ENCODE measurements around the gene DTX3L. TPM values are rescaled to one million over a fixed set of nuclear protein-coding genes. Genes with fewer than 3 reads are reported as not detected.

The DTX3L gene
- total RNA-seq, 2 donors from 2014 or later, result 31.3 to 34.0 TPM

DNA sequence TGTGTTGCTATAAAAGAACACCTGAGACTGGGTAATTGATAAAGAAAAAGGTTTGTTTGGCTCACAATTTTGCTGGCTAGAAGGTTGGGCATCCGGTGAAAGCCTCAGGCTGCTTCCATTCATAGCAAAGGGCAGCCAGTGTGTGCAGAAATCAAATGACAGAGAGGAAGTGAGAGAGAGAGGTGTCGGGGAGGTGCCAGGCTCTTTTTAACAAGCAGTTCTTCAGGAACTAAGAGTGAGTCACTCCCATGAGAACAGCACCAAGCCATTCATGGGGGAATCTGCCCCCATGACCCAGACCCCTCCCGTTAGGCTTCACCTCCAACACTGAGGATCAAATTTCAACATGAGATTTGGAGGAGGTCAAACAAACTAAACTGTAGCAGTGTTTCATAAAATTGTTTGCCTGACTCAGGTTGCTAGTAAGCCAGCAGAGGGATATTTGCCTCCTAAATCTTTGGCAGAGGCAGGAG lies 8.8 kb downstream of the DTX3L start:
- no peaks in the 10 kb centered on the region for H3K9me3 ChIP-seq (ENCODE audit: control insufficient read depth, low read length, poor library complexity, severe bottlenecking)
- DNase-seq (no peak), ATAC-seq (peak; percentile 41)
- Mint-ChIP-seq H3K27ac (peak overlapping the region; percentile 89), H3K36me3 (ENCODE audit: low read depth) (peaks cover 4% of the 10 kb centered on the region), H3K4me3 (peak overlapping the region; percentile 41), H3K27me3 (no peaks in the 10 kb centered on the region), H3K4me1 (peaks cover 44% of the 10 kb centered on the region)

DNA sequence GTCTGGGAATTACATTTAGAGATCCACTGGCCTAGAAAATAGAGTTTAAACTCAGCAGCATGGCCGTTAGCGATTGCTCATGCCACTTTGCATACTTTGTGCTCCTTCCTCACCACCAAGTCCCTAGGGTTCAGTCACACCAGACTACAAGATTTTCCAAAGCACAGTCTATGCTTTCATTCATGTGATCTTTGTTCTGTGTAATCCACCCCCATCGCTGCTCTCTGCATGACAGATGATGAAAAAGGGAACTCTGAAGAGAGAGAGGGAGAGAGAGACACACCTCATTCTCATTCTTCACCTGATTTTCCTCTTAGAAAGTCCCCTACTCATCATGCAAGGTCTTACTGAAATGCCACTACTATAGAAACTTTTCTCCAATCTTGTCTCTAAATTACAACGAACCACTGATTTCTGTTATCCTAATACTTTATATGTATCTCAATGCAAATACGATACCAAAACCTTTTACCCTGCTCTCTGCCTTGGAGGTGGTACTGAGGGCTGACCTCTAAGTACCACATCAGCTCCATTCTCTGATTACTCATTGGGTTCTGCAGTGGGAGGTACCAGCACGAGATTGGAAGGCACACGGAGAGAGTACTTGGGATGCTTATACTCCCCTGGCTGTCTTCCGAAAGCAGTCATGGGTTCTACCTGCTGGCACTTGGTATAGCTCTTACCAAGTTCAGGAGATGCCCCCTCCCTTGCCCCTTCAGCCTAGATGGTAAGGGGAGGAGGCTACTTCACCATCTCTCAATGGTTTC lies 12.2 kb downstream of the DTX3L start:
- Mint-ChIP-seq H3K4me3 (peak overlapping the region; percentile 53), H3K27ac (peak overlapping the region; percentile 95), H3K4me1 (peaks cover 30% of the 10 kb centered on the region), H3K27me3 (no peaks in the 10 kb centered on the region), H3K36me3 (ENCODE audit: low read depth) (no peaks in the 10 kb centered on the region)
- H3K9me3 ChIP-seq (ENCODE audit: control insufficient read depth, low read length, poor library complexity, severe bottlenecking), result no peaks in the 10 kb centered on the region
- DNase-seq (no peak), ATAC-seq (peak; percentile 71)

DNA sequence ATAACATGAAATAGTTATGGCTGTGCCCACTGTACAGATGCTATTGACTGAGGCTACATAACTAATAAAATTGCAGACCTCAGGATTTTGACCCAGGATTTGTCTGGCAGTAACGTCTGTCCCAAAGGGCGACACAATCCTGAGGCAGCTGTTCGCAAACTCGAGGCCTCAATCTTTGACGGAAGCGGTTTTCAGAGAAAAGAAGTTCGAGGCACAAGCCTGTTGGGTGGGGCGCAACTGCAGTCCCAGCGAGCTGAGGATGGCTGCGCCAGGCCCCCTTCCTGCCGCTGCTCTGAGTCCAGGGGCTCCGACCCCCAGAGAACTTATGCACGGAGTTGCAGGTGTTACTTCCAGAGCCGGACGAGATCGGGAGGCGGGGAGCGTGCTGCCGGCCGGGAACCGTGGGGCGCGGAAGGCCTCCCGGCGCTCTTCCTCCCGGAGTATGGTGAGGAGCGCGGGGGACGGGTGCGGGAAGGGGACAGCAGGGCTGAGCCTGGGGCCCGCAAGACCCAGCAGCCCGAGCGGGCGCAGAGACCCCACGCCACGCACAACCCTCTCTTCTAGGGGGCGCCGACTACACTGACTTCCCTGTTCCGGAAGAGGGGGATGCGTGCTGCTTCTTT lies 13.4 kb downstream of the DTX3L start, which contains the start of gene PARP15:
Gene PARP15 (plus strand): TSS at position 242 of the 623 bp plus-strand sequence. CDS start 18 bp downstream, at position 260.
- Mint-ChIP-seq H3K4me3 (peak within 1 kb of the TSS; percentile 98), H3K4me1 (peaks cover 30% of the 10 kb centered on the region), H3K36me3 (ENCODE audit: low read depth) (no peaks in the 10 kb centered on the region), H3K27ac (peak within 1 kb of the TSS; percentile 95), H3K27me3 (no peaks in the 10 kb centered on the region)
- no peaks in the 10 kb centered on the region for H3K9me3 ChIP-seq (ENCODE audit: control insufficient read depth, low read length, poor library complexity, severe bottlenecking)
- DNase-seq (peak in 2 of 3 donors; percentile 19 to 24), ATAC-seq (peak; percentile 71)

DNA sequence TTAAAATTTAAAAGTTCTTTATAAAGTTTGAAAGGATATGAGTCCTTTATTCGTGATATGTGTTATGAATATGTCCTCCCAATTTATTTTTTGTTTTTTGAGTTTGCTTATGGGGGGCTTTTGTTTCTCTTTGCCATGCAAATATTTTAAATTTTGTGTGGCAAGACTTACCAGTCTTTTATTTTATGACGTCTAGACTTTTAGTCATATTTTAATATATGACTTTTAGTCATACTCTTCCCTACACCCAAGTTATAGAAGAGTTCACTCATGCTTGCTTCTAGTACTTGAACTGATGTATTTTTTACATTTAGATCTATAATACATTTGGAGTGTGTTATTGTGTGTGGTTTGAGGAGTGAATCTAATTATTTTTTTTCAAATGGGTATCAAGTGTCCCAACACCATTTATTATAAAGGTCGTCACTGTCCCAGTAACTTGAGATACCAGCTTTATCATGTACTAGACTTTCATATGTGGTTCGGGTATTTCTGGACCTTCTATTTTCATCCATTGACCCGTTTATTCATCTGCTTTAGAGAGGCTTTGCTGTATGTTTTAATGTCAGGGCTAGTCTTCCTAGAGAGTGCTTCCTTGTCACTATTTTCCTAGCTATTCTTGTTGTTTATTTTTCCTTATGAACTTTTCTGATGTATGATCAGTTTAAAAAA lies 14.1 kb downstream of the DTX3L start:
- no peak for DNase-seq
- no peak for ATAC-seq
- no peaks in the 10 kb centered on the region for H3K9me3 ChIP-seq (ENCODE audit: control insufficient read depth, low read length, poor library complexity, severe bottlenecking)
- H3K27me3 Mint-ChIP-seq, result no peaks in the 10 kb centered on the region
- H3K36me3 Mint-ChIP-seq (ENCODE audit: low read depth), result no peaks in the 10 kb centered on the region
- H3K4me3 Mint-ChIP-seq, result peak overlapping the region; percentile 98
- H3K4me1 Mint-ChIP-seq, result peaks cover 26% of the 10 kb centered on the region
- H3K27ac Mint-ChIP-seq, result peak overlapping the region; percentile 95

DNA sequence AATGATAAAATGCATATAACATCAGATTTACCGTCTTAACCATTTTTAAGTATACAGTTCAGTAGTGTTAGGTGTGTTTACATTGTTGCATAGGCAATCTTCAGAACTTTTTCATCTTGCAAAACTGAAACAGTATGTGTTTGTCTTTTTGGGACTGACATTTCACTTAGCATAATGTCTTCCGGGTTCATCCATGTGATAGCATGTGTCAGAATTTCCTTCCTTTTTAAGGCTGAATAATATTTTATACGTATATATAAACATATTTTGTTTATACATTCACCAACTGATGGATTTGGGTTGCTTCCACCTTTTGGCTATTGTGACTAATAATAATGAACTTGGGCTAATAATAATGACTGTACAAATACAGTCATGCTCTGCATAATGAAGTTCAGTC lies 16.3 kb downstream of the DTX3L start:
- ATAC-seq, result no peak
- H3K36me3 Mint-ChIP-seq (ENCODE audit: low read depth), result no peaks in the 10 kb centered on the region
- no peaks in the 10 kb centered on the region for H3K27me3 Mint-ChIP-seq
- DNase-seq, result no peak
- H3K27ac Mint-ChIP-seq, result no peak overlapping the region
- no peaks in the 10 kb centered on the region for H3K9me3 ChIP-seq (ENCODE audit: control insufficient read depth, low read length, poor library complexity, severe bottlenecking)
- no peak overlapping the region for H3K4me3 Mint-ChIP-seq
- peaks cover 27% of the 10 kb centered on the region for H3K4me1 Mint-ChIP-seq

DNA sequence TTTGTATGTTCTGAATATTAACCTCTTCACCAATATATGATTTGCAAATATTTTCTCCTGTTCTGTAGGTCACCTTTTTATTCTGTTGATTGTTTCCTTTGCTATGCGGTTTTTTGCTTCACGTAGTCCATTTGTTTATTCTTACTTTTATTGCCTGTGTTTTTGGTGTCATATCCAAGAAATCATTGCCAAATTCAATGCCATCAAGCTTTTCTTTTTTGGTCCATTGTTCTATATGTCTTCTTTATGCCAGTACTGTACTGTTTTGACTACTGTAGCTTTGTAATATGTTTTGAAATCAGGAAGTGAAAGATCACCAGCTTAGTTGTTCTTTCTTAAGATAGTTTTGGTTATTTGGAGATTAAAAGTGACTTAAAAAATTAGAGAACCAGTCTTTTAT lies 17.5 kb downstream of the DTX3L start:
- H3K36me3 Mint-ChIP-seq (ENCODE audit: low read depth), result no peaks in the 10 kb centered on the region
- H3K27me3 Mint-ChIP-seq, result no peaks in the 10 kb centered on the region
- no peak for DNase-seq
- peaks cover 24% of the 10 kb centered on the region for H3K4me1 Mint-ChIP-seq
- H3K27ac Mint-ChIP-seq, result no peak overlapping the region
- no peaks in the 10 kb centered on the region for H3K9me3 ChIP-seq (ENCODE audit: control insufficient read depth, low read length, poor library complexity, severe bottlenecking)
- ATAC-seq, result no peak
- H3K4me3 Mint-ChIP-seq, result no peak overlapping the region

GRCh38 chr3:122582390-122582789 lies 18.3 kb downstream of the DTX3L start:
- Mint-ChIP-seq H3K27me3 (no peaks in the 10 kb centered on the region), H3K4me3 (no peak overlapping the region), H3K36me3 (ENCODE audit: low read depth) (peaks cover 3% of the 10 kb centered on the region), H3K4me1 (peaks cover 23% of the 10 kb centered on the region), H3K27ac (no peak overlapping the region)
- no peaks in the 10 kb centered on the region for H3K9me3 ChIP-seq (ENCODE audit: control insufficient read depth, low read length, poor library complexity, severe bottlenecking)
- no peak for ATAC-seq
- DNase-seq, result no peak

- H3K27me3 Mint-ChIP-seq, result no peaks in the 10 kb centered on the region
- no peaks in the 10 kb centered on the region for H3K9me3 ChIP-seq (ENCODE audit: control insufficient read depth, low read length, poor library complexity, severe bottlenecking)
- ATAC-seq, result no peak
- H3K4me3 Mint-ChIP-seq, result no peak overlapping the region
- H3K36me3 Mint-ChIP-seq (ENCODE audit: low read depth), result peaks cover 3% of the 10 kb centered on the region
- H3K27ac Mint-ChIP-seq, result peak overlapping the region; percentile 24
- peaks cover 16% of the 10 kb centered on the region for H3K4me1 Mint-ChIP-seq
- no peak for DNase-seq
Observed at GRCh38 chr3:122586098-122586497, 22.0 kb downstream of the DTX3L start.

GRCh38 chr3:122586773-122587485 lies 22.8 kb downstream of the DTX3L start:
- peaks cover 16% of the 10 kb centered on the region for H3K4me1 Mint-ChIP-seq
- H3K27ac Mint-ChIP-seq, result no peak overlapping the region
- no peak for ATAC-seq
- no peak overlapping the region for H3K4me3 Mint-ChIP-seq
- DNase-seq, result no peak
- H3K36me3 Mint-ChIP-seq (ENCODE audit: low read depth), result peaks cover 3% of the 10 kb centered on the region
- H3K9me3 ChIP-seq (ENCODE audit: control insufficient read depth, low read length, poor library complexity, severe bottlenecking), result no peaks in the 10 kb centered on the region
- no peaks in the 10 kb centered on the region for H3K27me3 Mint-ChIP-seq

DNA sequence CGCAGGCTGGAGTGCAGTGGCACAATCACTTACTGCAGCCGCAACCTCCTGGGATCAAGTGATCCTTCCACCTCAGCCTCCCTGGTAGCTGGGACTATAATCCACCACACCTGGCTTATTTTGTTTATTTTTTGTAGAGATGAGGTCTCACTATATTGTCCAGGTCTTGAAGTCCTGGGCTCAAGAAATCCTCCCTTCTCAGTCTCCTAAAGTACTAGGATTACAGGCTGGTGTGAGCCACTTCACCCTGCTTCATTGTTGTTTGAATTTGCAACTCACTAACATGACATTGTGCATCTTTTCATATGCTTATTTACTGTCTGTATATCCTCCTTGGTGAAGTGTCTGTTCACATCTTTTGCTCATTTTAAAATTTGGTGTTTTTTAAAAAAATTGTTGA lies 23.4 kb downstream of the DTX3L start:
- Mint-ChIP-seq H3K36me3 (ENCODE audit: low read depth) (peaks cover 3% of the 10 kb centered on the region), H3K27ac (no peak overlapping the region), H3K27me3 (no peaks in the 10 kb centered on the region), H3K4me1 (peaks cover 16% of the 10 kb centered on the region), H3K4me3 (no peak overlapping the region)
- no peaks in the 10 kb centered on the region for H3K9me3 ChIP-seq (ENCODE audit: control insufficient read depth, low read length, poor library complexity, severe bottlenecking)
- DNase-seq (no peak), ATAC-seq (no peak)

DNA sequence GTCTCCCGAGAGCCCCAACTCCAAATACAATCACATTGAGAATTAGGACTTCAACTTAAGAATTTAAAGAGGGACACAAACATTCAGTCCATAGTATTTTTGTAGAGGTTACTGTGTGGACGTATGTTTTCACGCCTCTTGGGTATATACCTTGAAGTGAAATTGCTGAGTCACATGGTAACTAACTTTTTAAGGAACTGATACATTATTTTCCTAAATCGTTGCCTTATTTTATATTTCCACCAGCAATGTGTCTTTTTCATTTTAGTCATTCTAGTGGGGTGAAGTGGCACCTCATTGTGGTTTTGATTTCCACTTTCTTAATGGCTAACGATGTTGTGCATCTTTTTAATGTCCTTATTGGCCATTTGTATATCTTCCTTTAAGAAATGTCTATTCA lies 25.2 kb downstream of the DTX3L start:
- DNase-seq, result no peak
- no peak for ATAC-seq
- no peak overlapping the region for H3K27ac Mint-ChIP-seq
- peaks cover 3% of the 10 kb centered on the region for H3K36me3 Mint-ChIP-seq (ENCODE audit: low read depth)
- peaks cover 17% of the 10 kb centered on the region for H3K4me1 Mint-ChIP-seq
- H3K9me3 ChIP-seq (ENCODE audit: control insufficient read depth, low read length, poor library complexity, severe bottlenecking), result no peaks in the 10 kb centered on the region
- no peak overlapping the region for H3K4me3 Mint-ChIP-seq
- H3K27me3 Mint-ChIP-seq, result no peaks in the 10 kb centered on the region

DNA sequence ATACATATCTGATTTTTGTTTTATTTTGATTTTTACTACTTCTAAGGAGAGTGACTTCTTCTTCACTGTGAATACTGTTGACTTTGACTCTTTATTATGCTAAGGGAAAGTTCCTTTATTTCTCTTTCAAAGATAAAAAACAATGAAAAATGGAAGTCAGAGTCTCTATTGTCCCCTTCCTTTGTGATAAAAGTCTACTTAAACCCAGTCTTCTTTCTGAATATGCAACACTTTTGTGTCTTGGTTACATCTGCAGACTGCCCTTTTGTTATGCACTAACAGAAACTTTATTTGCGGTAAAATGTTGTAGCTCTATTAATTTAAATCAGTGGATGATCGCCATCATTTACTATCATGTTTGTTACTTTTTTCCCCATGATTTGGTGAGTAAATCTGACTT lies 26.5 kb downstream of the DTX3L start:
- no peaks in the 10 kb centered on the region for H3K9me3 ChIP-seq (ENCODE audit: control insufficient read depth, low read length, poor library complexity, severe bottlenecking)
- DNase-seq, result no peak
- Mint-ChIP-seq H3K4me3 (no peak overlapping the region), H3K27ac (no peak overlapping the region), H3K27me3 (no peaks in the 10 kb centered on the region), H3K4me1 (peaks cover 14% of the 10 kb centered on the region), H3K36me3 (ENCODE audit: low read depth) (peaks cover 7% of the 10 kb centered on the region)
- no peak for ATAC-seq

GRCh38 chr3:122594025-122594424 lies 29.9 kb downstream of the DTX3L start:
- peaks cover 12% of the 10 kb centered on the region for H3K4me1 Mint-ChIP-seq
- H3K9me3 ChIP-seq (ENCODE audit: control insufficient read depth, low read length, poor library complexity, severe bottlenecking), result no peaks in the 10 kb centered on the region
- H3K27ac Mint-ChIP-seq, result no peak overlapping the region
- ATAC-seq (no peak), DNase-seq (no peak)
- no peaks in the 10 kb centered on the region for H3K27me3 Mint-ChIP-seq
- H3K4me3 Mint-ChIP-seq, result no peak overlapping the region
- H3K36me3 Mint-ChIP-seq (ENCODE audit: low read depth), result peaks cover 7% of the 10 kb centered on the region
